Activated T-cell treated with anti-CD3 and anti-CD28 coated beads, Interleukin-2, amount 50 U/mL, for 1 hour (primary cell): ENCODE results near the gene CDX1.

Experiments used
- DNase-seq: peaks from one replicate; pipeline ENCODE4 v3.0.0-alpha.2; 2020

Gene CDX1

GRCh38 chr5:150163547-150164059 is 3.0 kb upstream of the CDX1 start:
- DNase-seq: no peak

- no peak for DNase-seq
Observed at GRCh38 chr5:150164211-150164980, 2.2 kb upstream of the CDX1 start.

GRCh38 chr5:150166037-150166649 is 435 bp upstream of the CDX1 start:
- no peak for DNase-seq

GRCh38 chr5:150167512-150167850 is 903 bp downstream of the CDX1 start:
- DNase-seq: no peak

GRCh38 chr5:150167908-150168307 is 1.3 kb downstream of the CDX1 start:
- DNase-seq: no peak

- no peak for DNase-seq
Observed at GRCh38 chr5:150168864-150169263, 2.3 kb downstream of the CDX1 start.

GRCh38 chr5:150172145-150172544 is 5.6 kb downstream of the CDX1 start:
- DNase-seq: no peak

GRCh38 chr5:150172556-150172955 is 6.0 kb downstream of the CDX1 start:
- DNase-seq: no peak

GRCh38 chr5:150173161-150173560 is 6.6 kb downstream of the CDX1 start:
- DNase-seq: no peak

- DNase-seq: no peak
Observed at GRCh38 chr5:150174285-150174684, 7.7 kb downstream of the CDX1 start.

GRCh38 chr5:150175076-150175475 is 8.5 kb downstream of the CDX1 start:
- no peak for DNase-seq

GRCh38 chr5:150175536-150175935 is 9.0 kb downstream of the CDX1 start:
- no peak for DNase-seq

- no peak for DNase-seq
Observed at GRCh38 chr5:150176745-150177477, 10.3 kb downstream of the CDX1 start.

- no peak for DNase-seq
Observed at GRCh38 chr5:150177721-150178120, 11.1 kb downstream of the CDX1 start.

GRCh38 chr5:150178262-150178661 is 11.7 kb downstream of the CDX1 start:
- DNase-seq: no peak

- no peak for DNase-seq
Observed at GRCh38 chr5:150179019-150179620, 12.5 kb downstream of the CDX1 start.

- no peak for DNase-seq
Observed at GRCh38 chr5:150180241-150181026, 13.9 kb downstream of the CDX1 start.

GRCh38 chr5:150181027-150181426 is 14.4 kb downstream of the CDX1 start:
- no peak for DNase-seq

GRCh38 chr5:150181766-150182545 is 15.4 kb downstream of the CDX1 start:
- no peak for DNase-seq

- no peak for DNase-seq
Observed at GRCh38 chr5:150182774-150183173, 16.2 kb downstream of the CDX1 start.

GRCh38 chr5:150183436-150183835 is 16.9 kb downstream of the CDX1 start:
- no peak for DNase-seq

- no peak for DNase-seq
Observed at GRCh38 chr5:150184006-150184405, 17.4 kb downstream of the CDX1 start.
